LoVo (cell line): ENCODE data around the gene CDKN2AIP.
"Not testable (repeated sequence)": the region's sequence is repeated elsewhere in the genome, so short reads cannot be mapped to it uniquely, and the experiment has no call there.

Experiments used
- DNase-seq: peaks from one replicate; pipeline ENCODE4 v3.0.0-alpha.2; 2016; ENCODE audit warnings: low spot score

The CDKN2AIP gene

DNA sequence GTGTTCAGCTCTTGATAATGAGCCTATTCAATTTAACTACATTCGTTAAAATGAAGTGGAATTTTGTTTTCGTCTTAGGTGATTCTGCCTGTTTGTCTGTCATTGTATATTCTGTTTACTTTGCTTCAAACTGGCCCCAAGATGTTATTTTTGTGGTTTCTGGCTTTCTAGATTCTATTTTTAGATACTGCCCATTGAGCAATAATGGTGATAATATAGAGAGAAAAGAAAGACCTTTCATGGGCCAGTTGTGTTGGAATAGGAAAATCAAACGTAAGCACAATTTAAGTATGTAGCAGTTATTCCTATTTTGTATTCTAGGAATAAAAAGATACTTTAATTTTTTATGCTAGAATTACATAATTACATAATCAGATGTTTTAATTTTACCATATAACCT, 4.0 kb downstream of the CDKN2AIP start:
- DNase-seq, result no peak

DNA sequence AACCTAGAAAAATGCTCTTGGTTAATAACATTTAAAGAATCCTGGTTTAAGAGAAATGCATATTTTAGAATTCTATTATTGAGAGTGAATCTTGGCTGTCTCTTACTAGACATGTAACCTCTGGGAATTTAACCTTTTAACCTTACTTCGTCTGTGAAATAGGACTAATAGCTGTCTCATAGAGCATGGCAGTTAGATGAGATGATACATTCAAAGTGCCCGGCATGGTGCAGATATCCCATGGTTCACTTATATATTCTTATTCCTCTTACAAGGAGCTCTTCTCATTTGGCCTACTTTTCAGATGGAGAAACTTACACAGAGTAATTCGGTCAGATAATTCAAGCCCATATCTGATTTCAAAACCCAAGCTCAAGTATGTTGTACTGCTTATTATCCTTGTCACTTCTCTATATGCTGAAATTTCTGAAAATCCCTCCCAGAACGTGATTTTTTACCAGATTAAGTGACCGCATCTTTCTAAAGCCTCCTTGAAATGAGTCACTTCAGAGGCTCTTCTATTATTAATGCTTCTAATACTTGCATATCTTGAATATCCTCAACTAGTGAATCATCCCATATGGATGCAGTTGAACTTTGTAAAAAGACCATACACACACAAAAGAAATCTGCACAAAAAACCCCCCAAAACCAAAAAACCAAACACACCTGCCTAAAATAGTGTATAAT, 4.9 kb downstream of the CDKN2AIP start:
- no peak for DNase-seq

DNA sequence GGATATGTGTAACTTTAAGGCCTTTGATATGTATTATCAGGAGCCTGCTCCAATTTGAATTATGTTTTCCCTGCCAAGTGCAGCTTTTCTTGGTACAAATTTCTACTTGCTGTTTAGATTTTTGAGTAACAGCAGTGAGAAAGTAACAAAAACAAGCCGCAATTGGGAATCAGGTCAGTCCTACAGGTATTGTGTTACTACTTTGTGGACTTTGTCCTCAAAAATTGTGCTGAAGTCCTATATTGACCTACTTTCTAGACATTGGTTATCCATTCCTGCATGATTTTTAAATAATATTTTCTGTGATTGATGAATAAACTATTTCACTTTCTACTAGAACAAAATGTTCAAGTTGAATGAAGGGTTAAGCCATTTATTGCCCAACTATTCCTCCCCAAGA, 5.7 kb downstream of the CDKN2AIP start:
- DNase-seq, result no peak

DNA sequence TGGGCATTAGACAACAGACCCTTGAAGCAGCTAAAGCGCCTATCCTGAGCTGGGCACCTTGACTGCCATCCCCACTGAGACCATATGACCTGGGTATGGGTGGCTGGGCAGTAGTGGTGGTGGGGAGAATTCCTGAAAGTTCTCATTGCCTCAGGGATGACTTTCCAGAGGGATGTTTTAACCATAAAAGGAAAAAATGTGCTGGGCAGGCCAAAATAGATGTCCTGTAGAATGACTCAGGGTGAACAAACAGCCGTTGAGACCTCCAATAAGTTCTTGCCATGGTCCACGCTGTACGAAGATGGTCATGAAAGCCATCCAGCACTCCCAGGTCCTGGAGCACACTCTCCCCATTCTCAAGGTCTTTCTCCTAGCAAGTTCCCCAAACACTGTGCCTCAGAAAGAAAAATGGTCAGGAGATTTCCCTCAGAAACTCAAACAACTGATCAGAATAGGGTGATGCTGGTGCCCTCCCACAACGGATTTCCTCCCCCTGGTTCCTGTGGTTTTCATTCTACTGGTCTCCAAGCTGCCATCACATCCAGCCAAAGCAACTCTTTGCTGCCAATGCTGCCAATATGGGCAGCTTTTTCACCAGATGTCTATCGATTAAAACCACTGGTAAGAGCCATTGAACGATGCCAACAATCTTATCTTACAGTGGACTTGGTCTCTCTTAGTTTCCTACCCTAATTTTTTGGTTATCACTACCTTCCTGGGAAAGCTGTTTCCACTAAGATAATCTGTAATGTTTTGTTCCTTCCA, 11.2 kb downstream of the CDKN2AIP start:
- DNase-seq, result no peak

DNA sequence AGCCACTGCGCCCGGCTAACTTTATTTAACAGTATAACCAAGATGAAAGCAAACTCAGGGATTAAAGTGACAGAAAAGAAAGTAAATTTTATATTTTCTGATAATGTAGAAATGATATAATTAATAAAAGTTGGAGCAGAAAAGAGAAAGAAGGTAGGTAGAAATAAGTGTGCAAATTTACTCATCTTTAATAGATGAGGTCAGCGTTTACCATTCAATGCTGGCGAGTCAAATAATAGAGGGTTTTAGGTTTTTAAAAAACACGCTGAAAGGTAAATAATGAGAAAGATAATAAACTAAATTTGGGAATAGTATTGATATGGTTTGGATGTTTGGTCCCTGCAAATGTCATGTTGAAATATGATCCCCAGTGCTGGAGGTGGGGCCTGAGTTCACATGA, 13.6 kb downstream of the CDKN2AIP start:
- DNase-seq, result no peak

DNA sequence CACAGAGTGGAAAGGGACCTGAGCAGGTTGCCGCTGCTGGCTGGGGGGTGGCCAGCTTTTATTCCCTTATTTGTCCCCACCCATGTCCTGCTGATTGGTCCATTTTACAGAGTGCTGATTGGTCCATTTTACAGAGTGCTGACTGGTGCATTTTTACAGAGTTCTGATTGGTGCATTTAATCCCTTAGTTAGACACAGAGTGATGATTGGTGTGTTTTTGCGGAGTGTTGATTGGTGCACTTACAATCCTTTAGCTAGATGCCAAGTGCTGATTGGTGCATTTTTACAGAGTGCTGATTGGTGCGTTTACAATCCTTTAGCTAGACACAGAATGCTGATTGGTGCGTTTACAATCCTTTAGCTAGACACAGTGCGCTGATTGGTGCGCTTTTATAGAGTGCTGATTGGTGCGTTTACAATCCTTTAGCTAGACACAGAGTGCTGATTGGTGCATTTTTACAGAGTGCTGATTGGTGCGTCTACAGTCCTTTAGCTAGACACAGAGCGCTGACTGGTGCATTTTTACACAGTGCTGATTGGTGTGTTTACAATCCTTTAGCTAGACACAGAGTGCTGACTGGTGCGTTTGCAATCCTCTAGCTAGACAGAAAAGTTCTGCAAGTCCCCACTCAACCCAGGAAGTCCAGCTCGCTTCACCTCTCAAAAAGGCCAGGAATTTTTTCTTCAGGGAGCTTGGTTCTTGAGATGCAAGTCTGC, 19.6 kb downstream of the CDKN2AIP start:
- not testable (repeated sequence) for DNase-seq

DNA sequence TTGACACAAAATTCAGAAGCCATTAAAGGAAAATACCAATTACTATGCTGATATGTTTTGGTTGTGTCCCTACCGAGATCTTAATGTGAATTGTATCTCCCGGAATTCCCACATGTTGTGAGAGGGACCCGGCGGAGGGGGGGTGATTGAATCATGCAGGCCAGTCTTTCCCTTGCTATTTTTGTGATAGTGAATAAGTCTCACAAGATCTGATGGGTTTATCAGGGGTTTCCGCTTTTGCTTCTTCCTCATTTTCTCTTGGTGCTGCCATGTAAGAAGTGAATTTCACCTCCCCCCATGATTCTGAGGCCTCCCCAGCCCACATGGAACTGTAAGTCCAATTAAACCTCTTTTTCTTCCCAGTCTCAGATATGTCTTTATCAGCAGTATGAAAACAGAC, 21.4 kb downstream of the CDKN2AIP start:
- not testable (repeated sequence) for DNase-seq

DNA sequence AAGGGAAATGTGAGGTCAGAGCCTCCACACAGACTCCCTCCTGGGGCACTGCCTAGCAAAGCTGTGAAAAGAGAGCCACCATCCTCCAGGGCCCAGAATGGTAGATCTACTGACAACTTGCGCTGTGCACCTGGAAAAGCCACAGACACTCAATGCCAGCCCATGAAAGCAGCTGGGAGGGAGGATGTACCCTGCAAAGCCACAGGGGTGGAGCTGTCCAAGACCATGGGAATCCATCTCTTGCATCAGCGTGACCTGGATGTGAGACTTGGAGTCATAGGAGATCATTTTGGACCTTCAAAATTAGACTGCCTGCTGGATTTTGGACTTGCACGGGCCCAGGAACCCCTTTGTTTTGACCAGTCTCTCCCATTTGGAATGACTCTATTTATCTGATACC, 22.8 kb downstream of the CDKN2AIP start:
- no peak for DNase-seq

DNA sequence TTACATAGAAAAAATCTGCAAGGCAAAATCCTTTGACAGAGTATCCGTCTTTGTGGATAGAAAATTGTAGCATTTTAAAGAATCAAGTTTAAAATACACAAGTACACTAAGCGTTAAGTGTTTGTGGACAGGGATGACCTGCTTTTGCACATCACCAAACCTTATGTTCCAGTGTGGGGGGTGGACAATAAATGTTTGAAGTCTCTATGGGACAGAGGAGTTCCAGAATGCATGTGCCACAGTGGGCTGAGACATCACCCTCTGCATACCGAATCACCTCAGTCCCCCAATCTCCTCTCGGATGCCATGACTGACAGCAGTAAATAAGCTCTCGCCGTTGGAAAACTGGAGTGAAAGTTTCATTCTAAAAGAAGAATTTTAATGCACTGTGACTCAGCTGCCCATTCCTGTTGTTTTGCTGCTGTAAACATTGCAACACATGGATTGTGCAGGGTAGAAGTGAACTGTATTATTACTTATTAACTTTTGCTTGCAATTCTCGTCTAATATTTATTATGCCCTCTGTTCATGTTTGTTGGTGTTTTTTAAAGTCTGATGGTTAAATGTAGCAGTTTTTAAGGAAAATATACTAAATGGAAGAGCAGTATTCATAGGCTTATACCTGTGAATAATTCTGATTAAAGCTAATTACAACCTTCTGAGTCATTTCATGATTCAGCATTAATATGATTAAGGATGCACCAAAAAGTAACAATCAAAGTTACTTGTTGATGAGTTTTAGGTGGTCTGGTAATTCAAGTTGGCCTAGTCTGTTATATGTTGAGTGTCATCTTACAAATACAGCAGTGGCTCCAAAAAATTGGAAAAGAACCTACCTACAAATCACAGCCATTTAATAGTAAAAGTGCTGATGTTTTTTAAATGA, 24.0 kb downstream of the CDKN2AIP start:
- DNase-seq, result peak; percentile 7

DNA sequence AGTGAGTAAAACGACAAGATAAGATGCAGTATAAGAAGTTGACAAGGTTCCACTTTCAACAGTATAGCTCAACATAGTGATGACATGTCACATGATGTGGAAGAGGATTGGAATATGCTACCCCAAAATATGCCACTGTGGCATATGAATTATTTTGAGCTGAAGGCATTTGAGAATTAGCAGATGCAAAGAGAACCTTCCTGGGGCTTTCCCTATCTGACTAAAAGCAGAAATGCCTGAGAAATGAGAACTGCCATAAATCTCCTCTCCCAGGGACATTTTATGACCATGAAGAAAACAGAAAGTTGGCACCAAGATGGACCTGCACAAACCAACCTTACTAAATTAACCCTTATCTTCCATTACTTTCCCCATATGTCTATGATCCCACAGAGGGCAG, 24.8 kb downstream of the CDKN2AIP start:
- DNase-seq, result peak; percentile 23

DNA sequence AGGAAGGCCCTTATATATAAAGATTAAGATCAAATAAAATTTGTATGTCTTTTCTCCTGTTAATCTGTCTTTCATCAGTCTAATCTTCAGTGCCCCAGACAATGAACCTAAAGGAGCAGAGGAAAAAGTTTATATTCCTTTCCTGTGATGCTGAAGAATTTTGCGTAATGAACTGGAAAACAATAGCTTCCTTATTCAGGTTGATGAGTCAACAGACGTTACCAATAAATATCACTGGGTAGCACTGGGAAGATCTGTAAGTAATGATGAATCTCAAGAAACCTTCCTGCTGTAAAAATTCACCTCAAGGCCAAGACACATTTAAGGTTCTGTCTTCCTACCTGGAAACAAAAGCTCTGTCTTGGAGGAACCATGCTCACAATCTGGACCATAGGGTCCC, 25.5 kb downstream of the CDKN2AIP start:
- peak; percentile 72 for DNase-seq

DNA sequence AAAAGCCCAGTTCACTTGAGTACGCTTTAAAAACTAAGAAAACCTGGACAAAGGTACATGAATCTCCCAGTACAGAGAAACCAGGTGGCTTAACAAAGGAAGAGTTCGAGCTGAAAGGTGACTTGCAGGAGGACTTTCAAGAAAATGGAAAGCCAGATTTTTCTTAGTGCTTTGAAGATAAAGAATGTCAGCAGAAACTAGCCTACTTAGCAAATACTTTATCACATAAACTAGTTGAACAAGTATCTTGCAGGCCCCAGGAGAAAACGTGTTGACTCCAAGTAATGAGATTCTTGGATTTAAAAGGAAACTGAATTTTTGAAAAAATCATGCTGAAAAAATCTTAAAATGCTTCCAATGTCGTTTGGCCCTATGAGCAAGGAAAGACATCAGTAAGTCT, 26.4 kb downstream of the CDKN2AIP start:
- DNase-seq, result no peak

DNA sequence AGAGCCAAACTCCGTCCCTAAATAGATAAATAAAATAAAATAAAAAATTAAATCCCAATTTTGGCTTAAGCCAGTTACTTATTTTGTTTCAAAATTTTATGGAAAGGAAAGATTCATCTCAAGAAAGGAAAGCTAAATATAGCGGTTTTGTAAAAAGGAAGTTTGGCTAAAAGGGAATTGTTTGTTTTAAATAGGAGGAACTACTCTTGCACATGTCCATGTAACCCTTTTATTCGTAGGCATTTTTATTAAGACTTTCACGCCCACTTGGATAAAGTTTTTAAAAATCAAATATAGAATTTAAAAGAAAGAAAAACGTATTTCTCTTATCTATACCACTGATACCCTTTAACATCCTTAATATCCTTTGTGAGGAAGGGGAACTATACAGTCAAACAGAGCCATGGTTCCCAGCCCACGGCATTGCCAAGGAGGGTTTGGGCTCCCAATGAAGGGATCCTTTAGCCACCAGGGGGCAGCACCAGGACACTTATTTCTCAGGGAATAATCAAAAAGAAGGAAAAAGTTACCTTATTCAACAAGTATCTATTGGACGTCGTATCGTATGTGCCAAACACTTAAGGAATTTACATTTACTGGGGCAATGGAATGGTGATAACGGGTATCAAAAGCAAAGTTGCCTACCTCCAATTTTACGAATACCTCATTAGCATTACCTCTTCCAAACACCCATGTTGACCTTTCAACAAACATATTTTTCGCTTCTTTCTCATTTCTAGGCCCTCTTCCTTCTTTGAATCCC, 27.7 kb downstream of the CDKN2AIP start:
- DNase-seq, result peak; percentile 61

DNA sequence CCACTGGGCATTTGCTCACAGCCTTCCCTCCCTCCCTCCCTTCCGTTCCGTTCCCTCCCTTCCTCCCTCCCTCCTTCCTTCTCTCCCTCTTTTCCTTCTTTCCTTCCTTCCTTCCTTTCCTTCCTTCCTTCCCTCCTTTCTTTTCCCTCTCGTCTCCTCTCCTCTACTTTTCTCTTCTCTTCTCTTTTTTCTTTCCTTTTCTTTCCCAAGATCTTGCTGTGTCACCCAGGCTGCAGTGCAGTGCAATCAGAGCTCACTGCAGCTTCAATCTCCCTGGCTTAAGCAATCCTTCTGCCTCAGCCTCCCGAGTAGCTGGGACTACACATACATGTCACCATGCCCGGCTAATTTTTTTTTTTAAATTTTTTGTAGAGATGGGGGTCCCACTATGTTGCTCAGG, 33.7 kb downstream of the CDKN2AIP start:
- DNase-seq, result no peak

DNA sequence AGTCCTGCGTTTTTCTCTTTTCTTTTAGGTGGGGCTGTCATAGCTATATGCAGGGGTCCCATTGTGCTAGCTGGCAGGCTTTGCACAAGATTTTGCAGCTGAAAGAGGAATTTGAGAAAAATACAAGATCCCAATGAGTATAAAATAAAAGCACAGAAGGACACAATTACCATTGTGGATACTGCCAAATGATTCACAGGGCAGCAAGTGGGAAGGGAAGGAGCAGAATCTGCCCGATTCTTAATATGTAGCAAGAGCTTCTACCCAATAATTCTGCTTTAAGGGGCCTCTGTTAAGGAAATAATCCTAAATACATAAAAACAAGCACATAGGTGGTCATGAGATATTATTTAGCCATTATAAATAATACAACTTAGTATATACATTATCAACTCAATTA, 34.5 kb downstream of the CDKN2AIP start:
- DNase-seq, result no peak

DNA sequence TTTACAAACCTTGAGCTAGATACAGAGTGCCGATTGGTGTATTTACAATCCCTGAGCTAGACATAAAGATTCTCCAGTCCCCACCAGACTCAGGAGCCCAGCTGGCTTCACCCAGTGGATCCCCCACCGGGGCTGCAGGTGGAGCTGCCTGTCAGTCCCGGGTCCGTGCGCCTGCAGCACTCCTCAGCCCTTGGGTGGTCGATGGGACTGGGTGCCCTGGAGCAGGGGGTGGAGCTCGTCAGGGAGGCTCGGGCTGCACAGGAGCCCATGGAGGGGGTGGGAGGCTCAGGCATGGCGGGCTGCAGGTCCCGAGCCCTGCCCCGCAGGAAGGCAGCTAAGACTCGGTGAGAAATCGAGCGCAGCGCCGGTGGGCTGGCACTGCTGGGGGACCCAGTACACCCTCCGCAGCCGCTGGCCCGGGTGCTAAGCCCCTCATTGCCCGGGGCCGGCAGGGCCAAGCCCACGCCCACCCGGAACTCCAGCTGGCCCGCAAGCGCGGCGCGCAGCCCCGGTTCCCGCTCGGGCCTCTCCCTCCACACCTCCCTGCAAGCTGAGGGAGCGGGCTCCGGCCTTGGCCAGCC, 38.2 kb downstream of the CDKN2AIP start:
- DNase-seq, result not testable (repeated sequence)

DNA sequence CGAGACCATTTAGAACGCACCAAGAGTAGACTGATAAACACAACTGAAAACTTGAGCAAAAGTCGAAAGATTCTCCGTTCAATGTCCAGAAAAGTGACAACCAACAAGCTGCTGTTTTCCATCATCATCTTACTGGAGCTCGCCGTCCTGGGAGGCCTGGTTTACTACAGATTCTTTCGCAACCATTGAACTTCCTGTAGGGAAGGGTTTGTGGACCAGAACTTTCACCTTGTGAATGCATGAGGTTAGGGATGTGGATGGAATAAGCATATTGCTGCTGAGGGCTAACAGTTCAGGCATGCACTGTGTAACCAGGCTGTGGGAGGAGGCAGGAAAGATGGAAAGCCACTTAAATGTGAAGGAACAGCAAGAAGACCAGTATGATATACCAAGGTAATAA, 39.6 kb downstream of the CDKN2AIP start:
- no peak for DNase-seq

DNA sequence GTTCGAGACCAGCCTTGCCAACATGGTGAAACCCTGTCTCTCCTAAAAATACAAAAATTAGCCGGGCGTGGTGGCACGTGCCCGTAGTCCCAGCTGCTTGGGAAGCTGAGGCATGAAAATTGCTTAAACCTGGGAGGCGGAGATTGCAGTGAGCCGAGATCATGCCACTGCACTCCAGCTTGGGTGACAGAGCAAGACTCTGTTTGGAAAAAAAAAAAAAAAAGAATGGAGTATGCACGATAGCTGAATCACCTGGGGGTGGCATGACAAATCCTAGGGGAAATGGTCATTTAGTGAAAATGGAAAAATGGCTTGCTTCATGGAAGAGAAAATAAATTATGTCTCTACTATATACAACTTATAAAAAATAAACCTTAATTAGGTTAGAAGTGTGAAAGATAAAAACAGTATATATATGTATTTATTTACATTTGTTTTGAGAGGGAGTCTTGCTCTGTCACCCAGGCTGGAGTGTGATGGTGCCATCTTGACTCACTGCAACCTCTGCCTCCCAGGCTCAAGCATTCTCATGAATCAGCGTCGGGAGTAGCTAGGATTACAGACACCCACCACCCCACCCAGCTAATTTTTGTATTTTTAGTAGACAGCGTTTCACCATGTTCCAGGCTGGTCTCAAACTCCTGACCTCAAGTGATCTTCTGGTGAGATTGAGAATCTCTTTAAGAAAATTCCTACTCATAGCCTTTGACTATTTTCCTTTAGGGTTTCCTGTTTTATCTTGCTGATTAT, 41.1 kb downstream of the CDKN2AIP start:
- DNase-seq, result no peak

DNA sequence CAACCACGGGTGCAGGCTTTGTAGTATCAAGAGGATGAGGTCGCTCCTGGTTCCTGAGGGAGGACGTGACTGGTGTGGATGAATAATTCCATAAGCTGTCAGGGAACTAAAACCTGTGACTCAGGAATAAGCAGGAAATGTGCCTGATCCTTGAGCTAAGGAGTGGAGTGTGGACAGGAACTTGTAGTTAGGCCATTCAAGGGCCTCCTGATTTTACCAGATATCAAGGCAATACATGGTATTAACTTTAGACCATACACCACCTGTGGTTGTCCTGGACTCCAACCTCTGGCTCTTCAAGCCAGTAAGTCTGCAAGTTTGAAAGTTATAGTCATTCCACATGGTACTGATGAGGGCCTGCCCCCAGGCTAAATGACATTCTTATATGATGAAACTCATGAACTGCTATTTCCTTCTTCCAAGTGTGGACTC, 48.4 kb downstream of the CDKN2AIP start:
- no peak for DNase-seq

DNA sequence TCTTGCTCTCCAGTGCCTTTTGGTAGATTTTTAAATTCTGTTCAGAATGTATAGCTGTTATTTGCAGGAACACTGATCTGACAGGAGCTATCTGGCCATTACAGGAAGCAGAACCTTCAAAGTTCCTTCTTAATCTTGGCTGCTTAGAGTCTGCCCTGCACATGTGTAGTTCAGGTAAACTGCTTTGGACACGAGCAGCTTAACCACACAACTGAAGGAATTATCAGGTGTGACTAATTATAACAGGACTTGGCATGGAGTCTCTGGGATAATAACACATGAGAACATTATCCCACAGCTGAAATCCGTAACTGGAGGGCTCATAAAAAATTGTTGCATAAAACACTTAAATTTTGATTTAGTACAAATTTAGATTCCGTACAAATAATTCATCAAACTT, 48.8 kb downstream of the CDKN2AIP start:
- DNase-seq, result no peak
